Cardiac muscle cell (in vitro differentiated cells and primary cell): ENCODE measurements around the gene RAB3IP. TPM values are rescaled to one million over a fixed set of nuclear protein-coding genes. Genes with fewer than 3 reads are reported as not detected.

Source experiments
- DNase-seq, 2 donors: peaks; one replicate each; pipeline versions ENCODE4 v3.0.0 to v3.0.0-alpha.2; 2010 to 2017; ENCODE audit warnings: low read depth in 1 of 2, low spot score in 1 of 2
- H3K27ac ChIP-seq: fragments of 200-600 bp; sonication (generic); 2 replicates; pipeline ENCODE4 v1.5.1; 2016
- H3K27me3 ChIP-seq: fragments of 200-600 bp; sonication (generic); 2 replicates; pipeline ENCODE4 v1.6.0; 2016; ENCODE audit warnings: control low read depth
- H3K36me3 ChIP-seq: fragments of 200-600 bp; sonication (generic); 2 replicates; pipeline ENCODE4 v1.5.1; 2016; ENCODE audit warnings: control low read depth
- H3K4me1 ChIP-seq: fragments of 200-600 bp; sonication (generic); 2 replicates; pipeline ENCODE4 v1.8.1; 2017; ENCODE audit warnings: low read depth, mild to moderate bottlenecking, mixed run types
- H3K4me3 ChIP-seq: fragments of 200-600 bp; sonication (generic); 2 replicates; pipeline ENCODE4 v1.5.1; 2016; ENCODE audit warnings: mild to moderate bottlenecking
- H3K9me3 ChIP-seq: fragments of 200-600 bp; sonication (generic); 2 replicates; pipeline ENCODE4 v1.5.1; 2017; ENCODE audit warnings: low read depth, mild to moderate bottlenecking, control low read depth
- CTCF ChIP-seq: IDR thresholded peaks from 2 replicates; pipeline ENCODE4 v1.5.1; 2012; ENCODE audit warnings: low read depth, mild to moderate bottlenecking, low read length
- polyA plus RNA-seq: library from polyadenylated mRNA; unstranded; fragments of >200 nt; fragmentation: Nextera tagmentation; extraction: Ambion mirVana; gene quantifications from 2 replicates; pipeline ENCODE4 v1.2.1, GENCODE V29; 2016
- total RNA-seq: library from RNA; depleted of rRNA; stranded (reverse); fragments of >200 nt; gene quantifications from 2 replicates; pipeline ENCODE4 v1.2.3, GENCODE V29; 2016

Gene RAB3IP
- total and polyA plus RNA-seq, 2 experiments from 2014 or later = 79.3 to 81.4 TPM

- H3K4me3 ChIP-seq = peak overlapping the region; percentile 95
- no peaks in the 10 kb centered on the region for H3K9me3 ChIP-seq
- DNase-seq = peak; percentile 66 to 82
- no peaks in the 10 kb centered on the region for H3K36me3 ChIP-seq
- H3K27ac ChIP-seq = peak overlapping the region; percentile 94
- TF ChIP-seq CTCF = no peak
- peaks cover 29% of the 10 kb centered on the region for H3K4me1 ChIP-seq
- H3K27me3 ChIP-seq = peaks cover 9% of the 10 kb centered on the region
Measured at GRCh38 chr12:69739287-69740191, 879 bp downstream of the RAB3IP start.

GRCh38 chr12:69744109-69744508, 5.4 kb downstream of the RAB3IP start:
- Histone ChIP-seq H3K27ac (no peak overlapping the region), H3K27me3 (no peaks in the 10 kb centered on the region), H3K4me3 (no peak overlapping the region), H3K4me1 (peaks cover 30% of the 10 kb centered on the region), H3K36me3 (no peaks in the 10 kb centered on the region), H3K9me3 (no peaks in the 10 kb centered on the region)
- no peak for TF ChIP-seq CTCF
- DNase-seq = no peak

DNA sequence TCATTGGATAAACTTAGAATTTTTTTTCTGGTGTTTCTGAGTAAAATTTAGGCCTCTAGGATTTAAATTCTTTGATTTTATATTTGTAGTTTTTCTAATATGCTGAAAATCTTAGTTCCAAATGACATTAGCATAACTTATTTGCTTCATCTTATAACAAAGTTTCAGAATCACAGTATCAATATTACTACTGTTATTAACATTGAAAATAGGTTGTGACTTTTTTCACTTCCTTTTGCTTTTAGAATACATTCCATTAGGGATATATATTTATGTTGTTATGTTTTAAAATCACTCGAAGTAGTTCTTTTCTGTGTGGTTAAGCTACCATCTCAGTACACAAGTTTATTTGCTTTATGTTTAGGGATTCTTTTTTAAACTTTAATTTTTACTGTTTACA, 12.8 kb downstream of the RAB3IP start:
- no peak overlapping the region for H3K27ac ChIP-seq
- H3K9me3 ChIP-seq = no peaks in the 10 kb centered on the region
- H3K4me1 ChIP-seq = no peaks in the 10 kb centered on the region
- no peaks in the 10 kb centered on the region for H3K27me3 ChIP-seq
- peaks cover 16% of the 10 kb centered on the region for H3K36me3 ChIP-seq
- no peak for TF ChIP-seq CTCF
- no peak for DNase-seq
- no peak overlapping the region for H3K4me3 ChIP-seq

DNA sequence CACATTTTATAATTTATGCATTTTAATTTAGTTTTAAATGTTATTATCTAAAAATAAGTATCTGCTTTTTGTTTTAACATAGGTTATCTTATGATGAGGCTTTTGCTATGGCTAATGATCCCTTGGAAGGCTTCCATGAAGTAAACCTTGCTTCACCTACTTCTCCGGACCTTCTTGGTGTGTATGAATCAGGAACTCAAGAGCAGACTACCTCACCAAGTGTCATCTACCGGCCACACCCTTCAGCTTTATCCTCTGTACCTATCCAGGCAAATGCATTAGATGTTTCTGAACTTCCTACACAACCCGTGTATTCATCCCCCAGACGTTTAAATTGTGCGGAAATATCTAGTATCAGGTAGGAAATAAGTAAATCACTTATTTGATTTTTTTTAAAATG, 16.6 kb downstream of the RAB3IP start:
- TF ChIP-seq CTCF = no peak
- Histone ChIP-seq H3K27me3 (no peaks in the 10 kb centered on the region), H3K4me1 (no peaks in the 10 kb centered on the region), H3K4me3 (no peak overlapping the region), H3K27ac (no peak overlapping the region), H3K36me3 (peaks cover 27% of the 10 kb centered on the region), H3K9me3 (no peaks in the 10 kb centered on the region)
- DNase-seq = no peak

DNA sequence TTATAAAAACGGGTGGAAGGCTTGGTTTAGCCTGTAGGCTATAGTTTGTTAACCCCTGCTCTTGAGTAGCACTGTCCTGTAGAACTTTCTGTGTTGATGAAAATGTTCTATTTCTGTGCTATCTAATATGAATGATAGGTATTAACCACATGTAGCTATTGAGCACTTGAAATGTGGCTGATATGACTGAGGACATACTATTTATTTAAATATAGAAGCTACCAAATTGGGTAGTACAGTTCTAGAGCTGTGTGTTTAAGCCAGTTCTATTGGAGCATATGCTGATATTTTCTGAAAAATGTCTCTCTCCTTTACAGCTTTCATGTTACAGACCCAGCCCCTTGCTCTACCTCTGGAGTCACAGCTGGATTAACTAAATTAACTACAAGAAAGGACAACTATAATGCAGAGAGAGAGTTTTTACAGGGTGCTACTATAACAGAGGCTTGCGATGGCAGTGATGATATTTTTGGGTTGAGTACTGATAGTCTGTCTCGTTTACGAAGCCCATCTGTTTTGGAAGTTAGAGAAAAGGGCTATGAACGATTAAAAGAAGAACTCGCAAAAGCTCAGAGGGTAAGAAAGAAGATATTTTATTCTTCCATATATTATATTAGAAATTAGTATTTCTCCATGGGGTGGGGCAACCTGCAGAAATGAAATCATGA, 17.6 kb downstream of the RAB3IP start:
- Histone ChIP-seq H3K27ac (no peak overlapping the region), H3K4me1 (no peaks in the 10 kb centered on the region), H3K9me3 (no peaks in the 10 kb centered on the region), H3K36me3 (peaks cover 27% of the 10 kb centered on the region), H3K27me3 (no peaks in the 10 kb centered on the region), H3K4me3 (no peak overlapping the region)
- DNase-seq = no peak
- no peak for TF ChIP-seq CTCF
